HepG2 (cell line): ENCODE measurements around the gene UNG. TPM values are rescaled to one million over a fixed set of nuclear protein-coding genes. Genes with fewer than 3 reads are reported as not detected.

ENCODE experiments used
- HDAC6 ChIP-seq: fragments of 200-600 bp; sonication (generic); IDR thresholded peaks from 2 replicates; pipeline ENCODE4 v1.7.0; 2017; ENCODE audit warnings: mild to moderate bottlenecking, antibody characterized with exemption, low read length, low read depth
- ZFX ChIP-seq: sonication (generic); formaldehyde crosslinking; IDR thresholded peaks from 2 replicates; pipeline ENCODE4 v1.4.0; 2020; ENCODE audit warnings: mild to moderate bottlenecking, low read depth, missing genetic modification reagents, moderate library complexity
- polyA plus RNA-seq, 8 experiments: library from polyadenylated mRNA; depleted of rRNA in 3 of 8; stranded (reverse) in 7 of 8; unstranded in 1 of 8; fragments of >200 nt; fragmentation: Illumina TruSeq in 4 of 8; extraction: Trizol in 4 of 8; gene quantifications; 2 replicates each; pipeline versions ENCODE4 v1.2.1 to v1.2.3, GENCODE V29; 2011 to 2016; ENCODE audit warnings: low read depth in 4 of 8, missing spikeins in 1 of 8, mixed read lengths in 1 of 8; ENCODE audit not compliant: insufficient read depth in 1 of 8
- total RNA-seq, 5 experiments: library from RNA; depleted of rRNA; stranded (reverse); fragments of >200 nt; fragmentation: Illumina TruSeq; extraction: Trizol; gene quantifications; 2 replicates each; pipeline ENCODE4 v1.2.3, GENCODE V29; 2016; ENCODE audit warnings: low read depth in 1 of 5
- TF ChIP-seq, protein P1 (sequence below): sonication (generic); formaldehyde crosslinking; IDR thresholded peaks from 2 replicates; pipeline ENCODE4 v1.5.0; 2020; ENCODE audit warnings: missing genetic modification reagents
- TF ChIP-seq, protein P2 (sequence below), 2 experiments: sonication (generic) in 1 of 2; formaldehyde crosslinking in 1 of 2; IDR thresholded peaks; 2 replicates each; pipeline versions ENCODE4 v1.5.1 to v1.6.1; 2011 to 2020; ENCODE audit warnings: borderline replicate concordance in 1 of 2, low read depth in 1 of 2, low read length in 1 of 2, mild to moderate bottlenecking in 1 of 2, missing genetic modification reagents in 1 of 2, moderate library complexity in 1 of 2
- TF ChIP-seq, protein P3 (sequence below): sonication (generic); formaldehyde crosslinking; IDR thresholded peaks from 2 replicates; pipeline ENCODE4 v1.5.1; 2020; ENCODE audit warnings: missing genetic modification reagents, mild to moderate bottlenecking, borderline replicate concordance

The UNG gene
- total and polyA plus RNA-seq, 2 of the 13 experiments (the other 11 are each of a cell fraction or from before 2014, with no cell fraction given): 23.3 to 114 TPM

DNA sequence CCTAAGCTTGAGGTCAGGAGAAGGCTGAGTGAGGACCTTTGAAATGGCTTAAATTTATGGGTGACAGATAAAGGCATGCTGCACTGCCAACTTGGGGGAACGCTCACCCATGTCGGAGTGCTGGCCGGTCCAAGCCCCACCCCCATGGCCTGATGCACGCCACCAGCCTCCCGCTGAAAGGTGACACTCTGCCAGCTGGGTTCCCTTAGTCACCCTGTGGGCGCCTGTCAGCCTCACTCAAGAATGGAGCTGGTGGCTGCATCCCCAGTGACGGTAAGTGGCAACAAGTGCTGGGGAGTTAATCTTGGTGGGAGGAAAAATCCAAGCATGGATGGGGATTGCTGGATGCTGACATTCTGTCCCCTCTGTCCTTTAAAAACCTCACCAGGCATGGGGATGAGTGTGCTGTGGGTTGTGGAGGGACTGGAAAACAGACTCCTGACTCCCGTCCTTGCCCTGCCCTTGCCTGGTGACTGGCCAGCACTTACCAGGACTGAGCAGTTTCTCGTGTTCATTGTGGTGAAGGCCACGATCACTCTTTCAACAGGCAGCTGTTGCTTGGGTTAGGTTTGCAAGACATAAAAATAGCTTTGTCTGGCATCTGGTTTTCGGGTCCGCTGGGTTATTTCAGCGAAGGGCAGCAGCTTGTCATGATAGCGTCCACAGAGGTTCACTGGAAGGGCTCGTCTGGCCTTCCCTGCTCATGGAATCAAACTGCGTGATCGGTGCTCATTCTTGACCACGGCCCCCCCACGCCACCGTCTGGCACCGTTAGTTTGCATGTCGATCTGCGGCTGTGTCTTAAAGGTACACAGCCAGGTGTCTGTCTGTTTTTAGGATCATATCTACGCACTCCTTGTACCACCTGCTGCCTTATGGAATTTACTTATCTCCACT lies 34.0 kb downstream of the UNG start (continued):
- TF ChIP-seq, protein P1, sequence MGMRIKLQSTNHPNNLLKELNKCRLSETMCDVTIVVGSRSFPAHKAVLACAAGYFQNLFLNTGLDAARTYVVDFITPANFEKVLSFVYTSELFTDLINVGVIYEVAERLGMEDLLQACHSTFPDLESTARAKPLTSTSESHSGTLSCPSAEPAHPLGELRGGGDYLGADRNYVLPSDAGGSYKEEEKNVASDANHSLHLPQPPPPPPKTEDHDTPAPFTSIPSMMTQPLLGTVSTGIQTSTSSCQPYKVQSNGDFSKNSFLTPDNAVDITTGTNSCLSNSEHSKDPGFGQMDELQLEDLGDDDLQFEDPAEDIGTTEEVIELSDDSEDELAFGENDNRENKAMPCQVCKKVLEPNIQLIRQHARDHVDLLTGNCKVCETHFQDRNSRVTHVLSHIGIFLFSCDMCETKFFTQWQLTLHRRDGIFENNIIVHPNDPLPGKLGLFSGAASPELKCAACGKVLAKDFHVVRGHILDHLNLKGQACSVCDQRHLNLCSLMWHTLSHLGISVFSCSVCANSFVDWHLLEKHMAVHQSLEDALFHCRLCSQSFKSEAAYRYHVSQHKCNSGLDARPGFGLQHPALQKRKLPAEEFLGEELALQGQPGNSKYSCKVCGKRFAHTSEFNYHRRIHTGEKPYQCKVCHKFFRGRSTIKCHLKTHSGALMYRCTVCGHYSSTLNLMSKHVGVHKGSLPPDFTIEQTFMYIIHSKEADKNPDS: no peak
- TF ChIP-seq, protein P2, sequence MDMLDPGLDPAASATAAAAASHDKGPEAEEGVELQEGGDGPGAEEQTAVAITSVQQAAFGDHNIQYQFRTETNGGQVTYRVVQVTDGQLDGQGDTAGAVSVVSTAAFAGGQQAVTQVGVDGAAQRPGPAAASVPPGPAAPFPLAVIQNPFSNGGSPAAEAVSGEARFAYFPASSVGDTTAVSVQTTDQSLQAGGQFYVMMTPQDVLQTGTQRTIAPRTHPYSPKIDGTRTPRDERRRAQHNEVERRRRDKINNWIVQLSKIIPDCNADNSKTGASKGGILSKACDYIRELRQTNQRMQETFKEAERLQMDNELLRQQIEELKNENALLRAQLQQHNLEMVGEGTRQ (IDR thresholded peaks at IDR 0.05; ENCODE audit: low read depth, low read length): no peak
- TF ChIP-seq, protein P2 (CRISPR knock-in tag; IDR thresholded peaks at IDR 0.05; ENCODE audit: borderline replicate concordance): no peak
- no peak for TF ChIP-seq ZFX (CRISPR knock-in tag)
- no peak for TF ChIP-seq HDAC6
- TF ChIP-seq, protein P3, sequence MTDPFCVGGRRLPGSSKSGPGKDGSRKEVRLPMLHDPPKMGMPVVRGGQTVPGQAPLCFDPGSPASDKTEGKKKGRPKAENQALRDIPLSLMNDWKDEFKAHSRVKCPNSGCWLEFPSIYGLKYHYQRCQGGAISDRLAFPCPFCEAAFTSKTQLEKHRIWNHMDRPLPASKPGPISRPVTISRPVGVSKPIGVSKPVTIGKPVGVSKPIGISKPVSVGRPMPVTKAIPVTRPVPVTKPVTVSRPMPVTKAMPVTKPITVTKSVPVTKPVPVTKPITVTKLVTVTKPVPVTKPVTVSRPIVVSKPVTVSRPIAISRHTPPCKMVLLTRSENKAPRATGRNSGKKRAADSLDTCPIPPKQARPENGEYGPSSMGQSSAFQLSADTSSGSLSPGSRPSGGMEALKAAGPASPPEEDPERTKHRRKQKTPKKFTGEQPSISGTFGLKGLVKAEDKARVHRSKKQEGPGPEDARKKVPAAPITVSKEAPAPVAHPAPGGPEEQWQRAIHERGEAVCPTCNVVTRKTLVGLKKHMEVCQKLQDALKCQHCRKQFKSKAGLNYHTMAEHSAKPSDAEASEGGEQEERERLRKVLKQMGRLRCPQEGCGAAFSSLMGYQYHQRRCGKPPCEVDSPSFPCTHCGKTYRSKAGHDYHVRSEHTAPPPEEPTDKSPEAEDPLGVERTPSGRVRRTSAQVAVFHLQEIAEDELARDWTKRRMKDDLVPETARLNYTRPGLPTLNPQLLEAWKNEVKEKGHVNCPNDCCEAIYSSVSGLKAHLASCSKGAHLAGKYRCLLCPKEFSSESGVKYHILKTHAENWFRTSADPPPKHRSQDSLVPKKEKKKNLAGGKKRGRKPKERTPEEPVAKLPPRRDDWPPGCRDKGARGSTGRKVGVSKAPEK (CRISPR knock-in tag): no peak
- TF ChIP-seq, all 625 proteins: peak for 0
